HG03460 (cell line): Measurements from ENCODE around the gene RTF2.

Experiments
- ATAC-seq: cut with Tn5 transposase; IDR thresholded peaks from one replicate; pipeline ENCODE4 v1.9.1; 2021; ENCODE audit not compliant: unreplicated experiment

The RTF2 gene

GRCh38 chr20:56437196-56437960 lies 31.0 kb upstream of the RTF2 start:
- no peak for ATAC-seq

- ATAC-seq, result no peak
Measured at GRCh38 chr20:56438284-56438683, 30.1 kb upstream of the RTF2 start.

DNA sequence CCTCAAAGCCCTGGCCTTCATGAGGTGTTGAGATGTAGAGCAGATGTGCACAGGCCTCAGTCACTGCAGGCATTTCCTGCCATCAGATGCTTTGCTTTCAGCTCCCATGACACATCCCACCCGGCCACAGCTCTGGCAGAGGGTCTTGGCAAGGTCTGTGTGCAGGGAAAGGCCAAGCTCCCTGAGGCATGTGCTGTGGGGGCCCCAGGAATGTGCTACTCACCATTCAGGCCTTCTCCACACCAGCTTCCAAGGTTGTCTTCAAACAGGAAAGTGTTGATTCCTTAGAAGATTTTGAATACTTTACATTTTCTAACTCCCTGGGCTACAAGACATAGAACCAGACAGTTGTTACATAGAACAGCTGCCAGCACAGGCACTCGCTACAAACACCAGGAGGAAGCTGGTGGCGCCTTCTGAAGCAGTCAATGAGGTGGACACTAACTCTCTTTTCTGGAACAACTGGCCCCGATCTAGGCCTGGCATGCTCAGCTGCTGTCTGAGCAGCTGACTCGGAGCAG lies 28.6 kb upstream of the RTF2 start:
- ATAC-seq, result no peak

DNA sequence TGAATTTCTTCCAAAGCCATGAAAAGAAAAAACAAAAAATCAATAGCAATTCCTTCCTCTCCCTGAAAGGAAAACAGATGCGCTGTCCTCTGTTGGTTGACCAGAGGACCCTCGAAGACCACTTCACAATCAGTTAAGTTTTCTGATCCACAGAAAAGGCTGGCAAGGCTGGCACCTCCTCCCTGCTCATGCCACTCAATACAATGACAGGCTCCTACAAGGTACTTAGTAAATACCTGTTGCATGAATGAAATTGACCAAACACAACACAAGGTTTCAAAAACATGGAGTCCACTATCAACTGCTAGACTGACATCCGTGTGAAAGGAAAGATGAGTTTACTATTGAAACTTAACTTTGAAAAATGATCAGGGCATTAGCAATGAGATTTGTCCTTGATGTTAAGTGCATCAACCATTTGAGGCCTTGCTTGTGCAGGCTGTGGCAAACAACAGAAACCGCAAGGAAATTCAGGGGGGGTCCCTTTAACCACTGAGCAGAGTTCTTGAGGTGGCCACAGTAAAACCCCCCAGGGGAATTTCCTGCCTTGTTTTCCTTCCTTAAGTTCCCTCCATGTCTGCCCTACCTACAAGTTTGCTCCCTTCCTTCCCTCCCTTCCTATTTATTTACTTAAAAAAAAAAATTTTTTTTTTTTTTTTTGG lies 27.9 kb upstream of the RTF2 start:
- peak; percentile 86 for ATAC-seq

GRCh38 chr20:56442389-56443365 lies 25.8 kb upstream of the RTF2 start:
- ATAC-seq, result no peak

GRCh38 chr20:56443654-56444540 lies 24.5 kb upstream of the RTF2 start:
- ATAC-seq, result no peak

- ATAC-seq, result no peak
Measured at GRCh38 chr20:56445130-56445529, 23.3 kb upstream of the RTF2 start.

DNA sequence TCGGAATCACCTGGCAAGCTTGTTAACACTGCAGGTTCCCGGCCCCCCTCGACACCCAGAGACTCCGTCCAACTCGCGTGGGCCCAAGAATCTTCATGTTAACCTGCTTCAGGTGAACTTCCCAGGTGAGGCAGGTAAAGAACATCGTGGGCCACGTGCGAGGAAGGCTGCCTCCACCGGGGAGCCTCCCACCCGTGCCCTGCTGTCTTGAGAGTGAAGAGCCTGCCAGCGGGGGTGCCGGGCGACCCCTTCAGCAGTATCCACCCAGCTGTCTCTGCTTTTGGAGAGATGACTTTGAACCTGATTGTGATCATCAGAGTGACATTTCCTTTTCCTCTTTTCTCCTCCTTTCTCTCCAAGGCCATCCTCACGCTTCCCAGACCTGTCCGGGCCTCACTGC lies 22.9 kb upstream of the RTF2 start:
- no peak for ATAC-seq

GRCh38 chr20:56447227-56447626 lies 21.2 kb upstream of the RTF2 start:
- ATAC-seq, result no peak

DNA sequence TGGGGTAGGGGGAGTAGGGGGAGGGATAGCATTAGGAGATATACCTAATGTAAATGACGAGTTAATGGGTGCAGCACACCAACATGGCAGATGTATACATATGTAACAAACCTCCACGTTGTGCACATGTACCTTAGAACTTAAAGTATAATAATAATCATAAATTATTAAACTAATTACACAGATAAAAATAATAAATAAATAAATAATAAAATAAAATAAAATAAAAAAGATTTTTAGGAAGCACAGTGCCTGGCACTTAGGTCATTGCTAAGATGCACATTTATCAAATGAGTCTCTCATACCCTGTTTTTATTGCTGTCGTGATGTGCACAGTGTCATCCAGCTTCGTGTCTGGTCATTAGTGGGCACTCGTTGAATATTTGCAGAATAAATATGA lies 19.0 kb upstream of the RTF2 start:
- ATAC-seq, result no peak

- no peak for ATAC-seq
Measured at GRCh38 chr20:56451056-56451765, 17.2 kb upstream of the RTF2 start.

DNA sequence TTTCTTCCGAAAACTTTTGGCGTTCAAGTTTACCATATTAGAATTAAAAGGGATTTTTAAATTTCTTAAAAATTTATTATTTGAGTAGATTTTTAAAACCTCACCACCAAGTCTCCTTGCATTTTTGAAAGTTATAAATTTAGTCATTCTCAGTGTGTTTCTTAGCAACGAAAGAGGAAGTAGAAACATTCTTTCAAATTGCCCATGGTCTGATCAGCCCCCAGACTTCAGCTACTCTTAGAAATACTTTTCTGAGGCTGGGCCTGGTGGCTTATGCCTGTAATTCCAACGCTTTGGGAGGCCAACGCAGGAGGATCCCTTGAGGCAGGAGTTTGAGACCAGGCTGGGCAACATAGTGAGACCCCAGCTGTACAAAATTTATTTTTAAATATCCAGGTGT lies 15.1 kb upstream of the RTF2 start:
- peak; percentile 71 for ATAC-seq

- ATAC-seq, result peak; percentile 51
Measured at GRCh38 chr20:56454754-56455153, 13.7 kb upstream of the RTF2 start.

- ATAC-seq, result no peak
Measured at GRCh38 chr20:56458206-56458821, 10.1 kb upstream of the RTF2 start.

DNA sequence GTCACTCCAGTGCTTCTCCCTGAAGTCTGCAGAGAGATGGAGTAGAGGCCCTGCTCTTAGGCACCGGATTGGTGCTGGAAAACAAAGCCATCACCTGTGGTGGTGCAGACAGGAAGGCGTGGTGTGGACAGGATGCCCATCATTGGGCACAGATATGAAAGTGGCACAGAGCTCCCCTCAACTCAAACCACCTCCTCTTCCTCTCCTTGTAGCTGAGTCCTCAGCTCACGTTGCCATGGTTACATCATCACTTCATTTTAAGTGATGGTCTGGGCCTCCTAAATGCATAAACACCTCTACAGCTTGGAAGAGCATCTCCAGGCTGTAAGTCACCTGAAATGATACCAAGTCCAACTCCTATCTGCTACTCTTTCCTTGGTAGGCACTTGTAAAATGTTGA lies 8.0 kb upstream of the RTF2 start:
- ATAC-seq, result no peak

DNA sequence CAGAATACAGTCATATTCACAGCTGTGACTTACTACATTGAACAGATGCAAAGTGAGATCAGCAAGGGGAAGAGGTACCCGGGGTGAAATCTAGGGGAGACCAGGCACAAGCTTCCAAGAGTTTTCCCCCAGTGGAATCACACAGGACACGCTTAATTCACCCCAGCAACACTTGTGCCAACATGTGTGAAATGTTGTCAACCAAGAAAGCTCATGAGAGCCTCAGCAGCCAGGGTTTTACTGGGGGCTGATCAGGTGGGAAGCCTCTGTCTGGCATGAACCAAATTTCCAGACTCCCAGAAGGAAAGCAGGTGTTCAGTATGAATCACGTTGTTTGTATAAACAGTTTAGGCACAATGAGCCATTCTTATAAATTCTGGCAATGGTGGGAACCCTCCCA lies 6.9 kb upstream of the RTF2 start:
- ATAC-seq, result no peak

- no peak for ATAC-seq
Measured at GRCh38 chr20:56463428-56463827, 5.0 kb upstream of the RTF2 start.

GRCh38 chr20:56465997-56466396 lies 2.4 kb upstream of the RTF2 start:
- ATAC-seq, result no peak

DNA sequence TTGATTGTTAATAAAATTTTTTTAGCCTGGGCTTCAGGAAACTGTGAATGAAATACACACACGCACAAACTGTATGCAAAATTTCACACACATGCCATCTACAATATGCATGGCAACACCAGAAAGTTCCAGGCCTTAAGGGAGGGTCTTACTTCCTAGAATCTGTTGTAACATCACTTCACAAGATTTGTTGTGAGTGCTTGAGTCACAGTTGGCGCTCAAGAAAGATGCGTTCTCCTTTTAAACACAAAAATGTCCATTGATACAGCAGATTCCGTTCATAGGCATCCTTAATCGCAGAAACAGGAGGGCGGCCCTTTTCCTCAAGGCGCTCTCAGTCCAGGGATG lies 485 bp upstream of the RTF2 start:
- peak; percentile 2 for ATAC-seq
